GM23338 (cell line): Measurements from ENCODE around the gene RIMS4. TPM values are rescaled to one million over a fixed set of nuclear protein-coding genes. Genes with fewer than 3 reads are reported as not detected.

Experiments used
- ATAC-seq: fragments of 200-7000 bp; cut with Tn5 transposase; 3 replicates; pipeline ENCODE4 v1.9.1; 2020
- DNase-seq: peaks from one replicate; pipeline ENCODE4 v3.0.0-alpha.2; 2015; ENCODE audit warnings: low spot score
- H2AFZ ChIP-seq: fragments of 200-600 bp; sonication (generic); 2 replicates; pipeline ENCODE4 v1.8.0; 2016; ENCODE audit warnings: antibody characterized with exemption, mild to moderate bottlenecking, moderate library complexity
- H3F3A ChIP-seq: fragments of 200-600 bp; sonication (generic); replicated peaks from 2 replicates; pipeline ENCODE4 v1.8.0; 2017; ENCODE audit warnings: antibody characterized with exemption, mixed run types, low read depth
- H3K27ac ChIP-seq: fragments of 200-600 bp; sonication (generic); 2 replicates; pipeline ENCODE4 v1.6.1; 2016; ENCODE audit warnings: low read depth
- H3K27me3 ChIP-seq: fragments of 200-600 bp; sonication (generic); 2 replicates; pipeline ENCODE4 v1.8.0; 2016; ENCODE audit warnings: mild to moderate bottlenecking, mixed run types, moderate library complexity; ENCODE audit not compliant: insufficient read depth
- H3K36me3 ChIP-seq: fragments of 200-600 bp; sonication (generic); 2 replicates; pipeline ENCODE4 v1.8.0; 2016; ENCODE audit warnings: mild to moderate bottlenecking; ENCODE audit not compliant: insufficient read depth
- H3K4me1 ChIP-seq: fragments of 200-600 bp; sonication (generic); 2 replicates; pipeline ENCODE4 v1.8.0; 2016; ENCODE audit warnings: mild to moderate bottlenecking, moderate library complexity; ENCODE audit not compliant: insufficient read depth
- H3K4me2 ChIP-seq: fragments of 200-600 bp; sonication (generic); 2 replicates; pipeline ENCODE4 v1.7.1; 2017; ENCODE audit warnings: mixed run types
- H3K4me3 ChIP-seq: fragments of 200-600 bp; sonication (generic); 2 replicates; pipeline ENCODE4 v1.6.1; 2016; ENCODE audit warnings: mixed run types
- H3K79me2 ChIP-seq: fragments of 200-600 bp; sonication (generic); replicated peaks from 2 replicates; pipeline ENCODE4 v1.8.0; 2017; ENCODE audit warnings: mild to moderate bottlenecking; ENCODE audit not compliant: insufficient read depth
- H3K9me2 ChIP-seq: fragments of 200-600 bp; sonication (generic); 2 replicates; pipeline ENCODE4 v1.8.0; 2017; ENCODE audit not compliant: insufficient read depth
- H4K20me1 ChIP-seq: fragments of 200-600 bp; sonication (generic); replicated peaks from 2 replicates; pipeline ENCODE4 v1.8.0; 2017; ENCODE audit warnings: mild to moderate bottlenecking; ENCODE audit not compliant: insufficient read depth
- H3K27ac Mint-ChIP-seq: 2 replicates; pipeline ENCODE4 v1.8.0; 2020; ENCODE audit warnings: inconsistent platforms, mild to moderate bottlenecking, moderate library complexity, mixed read lengths
- H3K27me3 Mint-ChIP-seq: 3 replicates; pipeline ENCODE4 v1.8.0; 2022; ENCODE audit warnings: low read depth, mild to moderate bottlenecking, moderate library complexity, mixed read lengths, inconsistent platforms; ENCODE audit not compliant: insufficient read depth, poor library complexity
- H3K36me3 Mint-ChIP-seq: 3 replicates; pipeline ENCODE4 v1.8.0; 2021; ENCODE audit warnings: low read depth, mild to moderate bottlenecking, inconsistent platforms, moderate library complexity, mixed read lengths
- H3K4me1 Mint-ChIP-seq: 3 replicates; pipeline ENCODE4 v1.8.0; 2020; ENCODE audit warnings: mild to moderate bottlenecking, inconsistent platforms, mixed read lengths
- H3K4me3 Mint-ChIP-seq: 3 replicates; pipeline ENCODE4 v1.8.0; 2021; ENCODE audit warnings: moderate library complexity, mild to moderate bottlenecking, inconsistent platforms, mixed read lengths
- H3K9me3 Mint-ChIP-seq: 3 replicates; pipeline ENCODE4 v1.8.0; 2020; ENCODE audit warnings: moderate library complexity, mild to moderate bottlenecking, inconsistent platforms, mixed read lengths
- CTCF ChIP-seq, 2 experiments: fragments of 200-600 bp in 1 of 2; sonication (generic) in 1 of 2; conservative IDR thresholded peaks; 2 replicates each; pipeline versions ENCODE4 v1.5.1 to v1.6.1; 2016 to 2017; ENCODE audit warnings: antibody characterized with exemption in 2 of 2, low read depth in 2 of 2, mild to moderate bottlenecking in 2 of 2, moderate library complexity in 1 of 2
- EZH2phosphoT487 ChIP-seq: fragments of 200-600 bp; sonication (generic); IDR thresholded peaks from one replicate; pipeline ENCODE4 v1.8.1; 2018; ENCODE audit warnings: antibody characterized with exemption; ENCODE audit not compliant: unreplicated experiment
- JUNB ChIP-seq: IDR thresholded peaks from one replicate; pipeline ENCODE4 v1.6.1; 2016; ENCODE audit warnings: antibody characterized with exemption; ENCODE audit not compliant: unreplicated experiment
- NANOG ChIP-seq: IDR thresholded peaks from 2 replicates; pipeline ENCODE4 v1.6.1; 2016; ENCODE audit warnings: antibody characterized with exemption, borderline replicate concordance
- STAT1 ChIP-seq: IDR thresholded peaks from one replicate; pipeline ENCODE4 v1.6.1; 2016; ENCODE audit warnings: antibody characterized with exemption; ENCODE audit not compliant: unreplicated experiment
- ZNF331 ChIP-seq: fragments of 250-450 bp; sonication (Bioruptor Pico); IDR thresholded peaks from 2 replicates; pipeline ENCODE4 v1.5.0; 2020; ENCODE audit warnings: low read depth, mild to moderate bottlenecking, moderate library complexity
- polyA plus RNA-seq: library from polyadenylated mRNA; unstranded; fragments of >200 nt; fragmentation: Nextera tagmentation; extraction: Ambion mirVana; gene quantifications from 2 replicates; pipeline ENCODE4 v1.2.1, GENCODE V29; 2016
- total RNA-seq: library from RNA; depleted of rRNA; stranded (reverse); fragments of >200 nt; shearing (Covaris generic); gene quantifications from 2 replicates; pipeline ENCODE4 v1.2.3, GENCODE V29; 2014
- TF ChIP-seq, protein P1 (sequence below): fragments of 250-450 bp; sonication (Bioruptor Pico); IDR thresholded peaks from 2 replicates; pipeline ENCODE4 v1.5.0; 2020; ENCODE audit warnings: mild to moderate bottlenecking, moderate library complexity

Gene RIMS4
- total and polyA plus RNA-seq, 2 experiments from 2014 or later = 3.5 to 39.7 TPM

DNA sequence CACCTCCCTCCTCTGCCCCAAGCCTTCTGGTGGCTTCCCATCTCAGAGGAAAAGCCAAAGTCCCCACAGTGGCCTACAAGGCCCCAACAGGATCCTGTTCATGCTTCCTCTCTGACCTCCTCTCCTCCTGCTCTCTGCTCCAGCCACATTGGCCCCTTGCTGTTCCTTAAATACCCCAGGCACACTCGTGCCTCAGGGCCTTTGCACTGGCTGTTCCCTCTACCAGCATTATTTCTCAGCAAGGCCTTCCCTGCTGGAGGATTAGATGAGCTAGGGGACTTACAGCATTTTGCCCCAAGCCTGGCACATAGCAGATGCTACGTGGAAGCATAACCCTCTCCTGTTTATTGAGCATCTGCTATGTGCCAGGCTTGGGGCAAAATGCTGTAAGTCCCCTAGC is 87.4 kb downstream of the RIMS4 start (continued):
- TF ChIP-seq, protein P1, sequence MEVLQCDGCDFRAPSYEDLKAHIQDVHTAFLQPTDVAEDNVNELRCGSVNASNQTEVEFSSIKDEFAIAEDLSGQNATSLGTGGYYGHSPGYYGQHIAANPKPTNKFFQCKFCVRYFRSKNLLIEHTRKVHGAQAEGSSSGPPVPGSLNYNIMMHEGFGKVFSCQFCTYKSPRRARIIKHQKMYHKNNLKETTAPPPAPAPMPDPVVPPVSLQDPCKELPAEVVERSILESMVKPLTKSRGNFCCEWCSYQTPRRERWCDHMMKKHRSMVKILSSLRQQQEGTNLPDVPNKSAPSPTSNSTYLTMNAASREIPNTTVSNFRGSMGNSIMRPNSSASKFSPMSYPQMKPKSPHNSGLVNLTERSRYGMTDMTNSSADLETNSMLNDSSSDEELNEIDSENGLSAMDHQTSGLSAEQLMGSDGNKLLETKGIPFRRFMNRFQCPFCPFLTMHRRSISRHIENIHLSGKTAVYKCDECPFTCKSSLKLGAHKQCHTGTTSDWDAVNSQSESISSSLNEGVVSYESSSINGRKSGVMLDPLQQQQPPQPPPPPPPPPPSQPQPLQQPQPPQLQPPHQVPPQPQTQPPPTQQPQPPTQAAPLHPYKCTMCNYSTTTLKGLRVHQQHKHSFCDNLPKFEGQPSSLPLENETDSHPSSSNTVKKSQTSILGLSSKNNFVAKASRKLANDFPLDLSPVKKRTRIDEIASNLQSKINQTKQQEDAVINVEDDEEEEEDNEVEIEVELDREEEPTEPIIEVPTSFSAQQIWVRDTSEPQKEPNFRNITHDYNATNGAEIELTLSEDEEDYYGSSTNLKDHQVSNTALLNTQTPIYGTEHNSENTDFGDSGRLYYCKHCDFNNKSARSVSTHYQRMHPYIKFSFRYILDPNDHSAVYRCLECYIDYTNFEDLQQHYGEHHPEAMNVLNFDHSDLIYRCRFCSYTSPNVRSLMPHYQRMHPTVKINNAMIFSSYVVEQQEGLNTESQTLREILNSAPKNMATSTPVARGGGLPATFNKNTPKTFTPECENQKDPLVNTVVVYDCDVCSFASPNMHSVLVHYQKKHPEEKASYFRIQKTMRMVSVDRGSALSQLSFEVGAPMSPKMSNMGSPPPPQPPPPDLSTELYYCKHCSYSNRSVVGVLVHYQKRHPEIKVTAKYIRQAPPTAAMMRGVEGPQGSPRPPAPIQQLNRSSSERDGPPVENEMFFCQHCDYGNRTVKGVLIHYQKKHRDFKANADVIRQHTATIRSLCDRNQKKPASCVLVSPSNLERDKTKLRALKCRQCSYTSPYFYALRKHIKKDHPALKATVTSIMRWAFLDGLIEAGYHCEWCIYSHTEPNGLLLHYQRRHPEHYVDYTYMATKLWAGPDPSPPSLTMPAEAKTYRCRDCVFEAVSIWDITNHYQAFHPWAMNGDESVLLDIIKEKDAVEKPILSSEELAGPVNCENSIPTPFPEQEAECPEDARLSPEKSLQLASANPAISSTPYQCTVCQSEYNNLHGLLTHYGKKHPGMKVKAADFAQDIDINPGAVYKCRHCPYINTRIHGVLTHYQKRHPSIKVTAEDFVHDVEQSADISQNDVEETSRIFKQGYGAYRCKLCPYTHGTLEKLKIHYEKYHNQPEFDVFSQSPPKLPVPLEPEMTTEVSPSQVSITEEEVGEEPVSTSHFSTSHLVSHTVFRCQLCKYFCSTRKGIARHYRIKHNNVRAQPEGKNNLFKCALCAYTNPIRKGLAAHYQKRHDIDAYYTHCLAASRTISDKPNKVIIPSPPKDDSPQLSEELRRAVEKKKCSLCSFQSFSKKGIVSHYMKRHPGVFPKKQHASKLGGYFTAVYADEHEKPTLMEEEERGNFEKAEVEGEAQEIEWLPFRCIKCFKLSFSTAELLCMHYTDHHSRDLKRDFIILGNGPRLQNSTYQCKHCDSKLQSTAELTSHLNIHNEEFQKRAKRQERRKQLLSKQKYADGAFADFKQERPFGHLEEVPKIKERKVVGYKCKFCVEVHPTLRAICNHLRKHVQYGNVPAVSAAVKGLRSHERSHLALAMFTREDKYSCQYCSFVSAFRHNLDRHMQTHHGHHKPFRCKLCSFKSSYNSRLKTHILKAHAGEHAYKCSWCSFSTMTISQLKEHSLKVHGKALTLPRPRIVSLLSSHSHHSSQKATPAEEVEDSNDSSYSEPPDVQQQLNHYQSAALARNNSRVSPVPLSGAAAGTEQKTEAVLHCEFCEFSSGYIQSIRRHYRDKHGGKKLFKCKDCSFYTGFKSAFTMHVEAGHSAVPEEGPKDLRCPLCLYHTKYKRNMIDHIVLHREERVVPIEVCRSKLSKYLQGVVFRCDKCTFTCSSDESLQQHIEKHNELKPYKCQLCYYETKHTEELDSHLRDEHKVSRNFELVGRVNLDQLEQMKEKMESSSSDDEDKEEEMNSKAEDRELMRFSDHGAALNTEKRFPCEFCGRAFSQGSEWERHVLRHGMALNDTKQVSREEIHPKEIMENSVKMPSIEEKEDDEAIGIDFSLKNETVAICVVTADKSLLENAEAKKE = no peak
- TF ChIP-seq ZNF331 (CRISPR knock-in tag) (no peak), NANOG (no peak), JUNB (no peak), EZH2phosphoT487 (no peak), CTCF (conservative IDR thresholded peaks at IDR 0.05; ENCODE audit: low read depth in 2 of 2) (no peak)

- H3K4me1 Mint-ChIP-seq = peaks cover 10% of the 10 kb centered on the region
- H3K9me2 ChIP-seq = no peaks in the 10 kb centered on the region
- H3K4me2 ChIP-seq = no peak overlapping the region
- no peaks in the 10 kb centered on the region for H3K27me3 ChIP-seq
- H3K4me1 ChIP-seq = peaks cover 3% of the 10 kb centered on the region
- H3K79me2 ChIP-seq = no peaks in the 10 kb centered on the region
- H3K9me3 Mint-ChIP-seq = no peaks in the 10 kb centered on the region
- no peak overlapping the region for H3K27ac ChIP-seq
- ATAC-seq = no peak
- H3K27ac Mint-ChIP-seq = no peak overlapping the region
- no peak for DNase-seq
- peaks cover 9% of the 10 kb centered on the region for H3K27me3 Mint-ChIP-seq
- H3K36me3 ChIP-seq = no peaks in the 10 kb centered on the region
- H2AFZ ChIP-seq = no peak overlapping the region
- no peaks in the 10 kb centered on the region for H4K20me1 ChIP-seq
- H3K4me3 ChIP-seq = no peak overlapping the region
- no peaks in the 10 kb centered on the region for H3K36me3 Mint-ChIP-seq
- H3F3A ChIP-seq = no peaks in the 10 kb centered on the region
- H3K4me3 Mint-ChIP-seq = no peak overlapping the region
- TF ChIP-seq STAT1 (no peak), JUNB (no peak), EZH2phosphoT487 (no peak)
- TF ChIP-seq, protein P1 = no peak
Observed at GRCh38 chr20:44721785-44722054, 88.6 kb downstream of the RIMS4 start.
